ENCODE data around the gene CDK6. TPM values are rescaled to one million over a fixed set of nuclear protein-coding genes. Genes with fewer than 3 reads are reported as not detected.

CDK6 gene
- total RNA-seq, 4 donors from 2014 or later: 9.5 to 21.4 (median 15.9) TPM

DNA sequence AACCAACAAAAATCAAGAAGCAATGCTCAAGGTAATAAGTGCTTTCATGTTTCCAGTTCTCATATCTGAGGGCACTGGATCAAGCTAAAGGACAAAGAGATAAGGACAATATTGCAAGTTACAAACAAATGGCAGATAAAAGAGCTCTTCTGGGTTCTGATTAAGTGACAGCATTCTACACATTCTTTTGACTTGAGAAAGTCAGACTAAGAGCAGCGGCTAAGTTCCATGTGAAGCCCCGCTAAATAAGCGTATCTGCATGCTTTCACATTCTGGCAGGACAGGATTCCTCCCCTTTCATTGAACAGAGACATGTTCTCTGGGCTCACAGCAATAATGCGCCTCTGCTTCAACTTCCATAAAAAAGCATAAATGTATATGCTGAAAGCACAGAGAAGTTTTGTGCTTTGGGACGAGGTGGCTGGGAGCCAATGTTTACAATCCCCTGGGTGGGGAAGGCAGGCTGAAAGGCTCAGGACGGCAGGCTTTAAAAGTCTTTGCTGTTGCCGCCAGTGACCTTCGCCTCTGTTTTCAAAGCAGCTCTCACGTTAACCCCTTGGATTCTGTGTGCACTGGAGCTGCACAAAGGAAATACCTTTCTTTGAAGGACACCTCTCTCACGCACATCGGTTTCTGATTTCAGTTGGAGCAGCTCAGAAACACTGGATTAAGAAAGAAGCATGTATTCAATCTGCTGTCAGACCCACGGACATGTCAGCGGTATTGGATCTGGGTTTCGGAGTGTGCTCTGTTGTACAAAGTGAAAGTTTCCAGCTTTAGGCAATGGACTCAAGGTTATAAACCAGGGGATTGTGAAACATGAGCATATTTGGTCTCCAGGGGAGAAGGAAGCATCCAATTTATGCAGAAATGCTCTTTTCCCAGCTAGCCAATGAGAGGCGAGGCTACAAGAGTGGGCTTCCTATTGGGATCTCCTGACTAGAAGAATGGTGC is 140.8 kb downstream of the CDK6 start:
- TF ChIP-seq, protein P1, sequence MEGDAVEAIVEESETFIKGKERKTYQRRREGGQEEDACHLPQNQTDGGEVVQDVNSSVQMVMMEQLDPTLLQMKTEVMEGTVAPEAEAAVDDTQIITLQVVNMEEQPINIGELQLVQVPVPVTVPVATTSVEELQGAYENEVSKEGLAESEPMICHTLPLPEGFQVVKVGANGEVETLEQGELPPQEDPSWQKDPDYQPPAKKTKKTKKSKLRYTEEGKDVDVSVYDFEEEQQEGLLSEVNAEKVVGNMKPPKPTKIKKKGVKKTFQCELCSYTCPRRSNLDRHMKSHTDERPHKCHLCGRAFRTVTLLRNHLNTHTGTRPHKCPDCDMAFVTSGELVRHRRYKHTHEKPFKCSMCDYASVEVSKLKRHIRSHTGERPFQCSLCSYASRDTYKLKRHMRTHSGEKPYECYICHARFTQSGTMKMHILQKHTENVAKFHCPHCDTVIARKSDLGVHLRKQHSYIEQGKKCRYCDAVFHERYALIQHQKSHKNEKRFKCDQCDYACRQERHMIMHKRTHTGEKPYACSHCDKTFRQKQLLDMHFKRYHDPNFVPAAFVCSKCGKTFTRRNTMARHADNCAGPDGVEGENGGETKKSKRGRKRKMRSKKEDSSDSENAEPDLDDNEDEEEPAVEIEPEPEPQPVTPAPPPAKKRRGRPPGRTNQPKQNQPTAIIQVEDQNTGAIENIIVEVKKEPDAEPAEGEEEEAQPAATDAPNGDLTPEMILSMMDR (IDR thresholded peaks at IDR 0.05; ENCODE audit: low read depth): no peak

GRCh38 chr7:92694211-92694610 is 142.2 kb downstream of the CDK6 start:
- TF ChIP-seq, protein P1 (IDR thresholded peaks at IDR 0.05; ENCODE audit: low read depth): no peak

DNA sequence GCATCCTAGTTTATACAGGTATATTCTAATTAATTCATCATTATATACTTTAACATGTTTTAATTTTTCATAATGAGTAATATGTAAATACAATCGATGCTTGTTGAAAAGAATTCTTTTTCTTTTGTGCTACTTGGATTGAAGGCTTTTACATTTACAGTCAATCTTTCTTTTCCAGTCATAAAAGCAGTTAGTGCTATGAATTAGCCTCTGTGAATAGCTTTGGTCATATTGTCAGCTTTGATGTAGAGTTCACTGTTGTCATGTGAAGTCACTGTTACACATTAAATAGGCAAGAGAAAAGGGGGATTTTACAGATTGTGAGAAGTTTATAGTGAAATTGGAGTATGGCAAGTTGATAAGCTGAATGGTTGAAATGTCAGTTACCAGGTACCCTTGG is 142.9 kb downstream of the CDK6 start:
- TF ChIP-seq, protein P1 (IDR thresholded peaks at IDR 0.05; ENCODE audit: low read depth): no peak

DNA sequence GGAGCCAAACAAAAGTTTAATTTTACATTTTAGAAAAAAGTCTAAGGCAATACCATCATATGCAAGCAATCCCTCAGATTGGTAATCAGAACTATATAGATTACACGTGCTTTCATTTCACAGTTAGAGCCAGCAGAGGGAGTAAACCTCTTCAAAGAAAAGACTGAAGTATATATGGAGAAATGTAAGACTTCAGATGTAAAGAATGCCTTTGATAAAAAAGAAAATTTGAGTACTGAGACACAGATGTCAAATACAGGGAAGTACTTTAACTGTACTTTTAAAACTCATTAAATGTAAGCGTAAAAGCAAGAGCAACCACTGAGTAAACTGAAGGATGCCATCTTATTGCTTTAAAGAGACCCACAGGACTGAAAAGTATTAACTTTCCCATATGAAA is 144.8 kb downstream of the CDK6 start:
- TF ChIP-seq, protein P1 (IDR thresholded peaks at IDR 0.05; ENCODE audit: low read depth): no peak

DNA sequence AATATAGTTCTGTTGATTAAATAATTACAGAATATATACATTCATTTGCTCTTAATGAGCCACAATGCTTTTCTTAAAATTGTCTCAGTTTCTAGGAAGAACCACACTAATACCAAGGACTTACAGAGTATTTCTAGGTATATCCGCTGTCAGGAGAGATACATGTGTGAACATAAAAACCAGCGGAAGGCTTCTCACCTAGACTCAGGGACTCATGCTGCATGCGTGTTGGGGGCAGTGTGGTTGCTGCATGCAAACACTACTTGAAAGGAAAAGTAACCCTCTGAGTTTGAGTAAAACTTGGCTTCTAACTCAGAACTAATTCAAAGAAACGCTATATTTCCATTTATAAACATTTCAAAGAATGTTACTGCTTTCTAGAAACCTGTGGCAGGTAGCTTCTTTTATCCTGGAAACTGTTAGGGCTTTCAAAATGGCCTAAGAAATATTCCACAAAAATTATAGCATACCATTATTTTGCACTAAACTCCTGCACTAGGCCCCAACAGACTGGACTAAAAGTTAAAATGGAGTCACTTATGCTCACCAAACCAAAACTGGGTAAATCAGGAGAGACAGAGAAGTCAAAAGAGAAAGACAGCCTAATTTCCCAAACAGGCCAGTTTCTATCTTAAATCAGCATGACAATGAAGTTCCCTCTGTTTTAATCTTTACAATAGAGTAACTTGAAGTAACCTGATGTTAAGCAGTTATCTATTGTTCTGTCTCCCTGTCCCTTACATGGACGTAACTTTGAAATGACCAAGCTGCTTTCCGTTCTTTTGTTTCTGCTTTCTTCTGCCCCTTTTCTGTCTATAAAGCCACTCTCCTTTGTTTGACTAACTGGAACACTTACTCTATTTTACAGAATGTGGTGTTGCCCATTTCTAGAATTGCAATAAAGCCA is 151.0 kb downstream of the CDK6 start:
- TF ChIP-seq, protein P1 (IDR thresholded peaks at IDR 0.05; ENCODE audit: low read depth): no peak

- TF ChIP-seq, protein P1 (IDR thresholded peaks at IDR 0.05; ENCODE audit: low read depth): no peak
Observed at GRCh38 chr7:92684274-92684673, 152.1 kb downstream of the CDK6 start.
